ENCODE data around the gene KCNQ1. TPM values are rescaled to one million over a fixed set of nuclear protein-coding genes. Genes with fewer than 3 reads are reported as not detected.

KCNQ1 gene
- total and polyA plus RNA-seq, 7 donors: 1.1 to 25.2 (median 3.8) TPM

GRCh38 chr11:2694995-2695939 lies 250.5 kb downstream of the KCNQ1 start:
- intact Hi-C loops (cut with DNase I): no loop called here
- DNase-seq: peak; percentile 28
- Histone ChIP-seq H3K4me1 (peaks cover 0 to 68% (median 28%) of the 10 kb centered on the region in 4 donors), H3K27me3 (no peaks in the 10 kb centered on the region), H3K9me3 (no peaks in the 10 kb centered on the region), H3K4me3 (no peak overlapping the region), H3K36me3 (no peaks in the 10 kb centered on the region), H3K27ac (no peak overlapping the region)
- TF ChIP-seq EP300 (IDR thresholded peaks at IDR 0.05) (no peak), CTCF (IDR thresholded peaks at IDR 0.05) (no peak), POLR2A (IDR thresholded peaks at IDR 0.05) (no peak), POLR2AphosphoS5 (IDR thresholded peaks at IDR 0.05) (no peak)
- WGBS, 2 donors: 67 to 81% methylated on average over 9 of the region's 9 CpGs

GRCh38 chr11:2696455-2696854 lies 251.6 kb downstream of the KCNQ1 start:
- TF ChIP-seq POLR2A (IDR thresholded peaks at IDR 0.05) (no peak), CTCF (IDR thresholded peaks at IDR 0.05) (no peak), EP300 (IDR thresholded peaks at IDR 0.05) (no peak), POLR2AphosphoS5 (IDR thresholded peaks at IDR 0.05) (no peak)
- WGBS, 2 donors: 91% methylated on average over 5 of the region's 5 CpGs
- Histone ChIP-seq H3K36me3 (no peaks in the 10 kb centered on the region), H3K9me3 (no peaks in the 10 kb centered on the region), H3K4me3 (no peak overlapping the region), H3K4me1 (peaks cover 0 to 62% (median 24%) of the 10 kb centered on the region in 4 donors), H3K27me3 (no peaks in the 10 kb centered on the region), H3K27ac (no peak overlapping the region)
- no peak for DNase-seq
- intact Hi-C loops (cut with DNase I): no loop called here

- Histone ChIP-seq H3K4me3 (peak overlapping the region in 3 of 4 donors; percentile 60 to 75 (median 72)), H3K27me3 (no peaks in the 10 kb centered on the region), H3K4me1 (peaks cover 0 to 48% (median 20%) of the 10 kb centered on the region in 4 donors), H3K27ac (peak overlapping the region in 1 of 4 donors; percentile 91), H3K36me3 (no peaks in the 10 kb centered on the region), H3K9me3 (no peaks in the 10 kb centered on the region)
- DNase-seq: no peak
- TF ChIP-seq CTCF (IDR thresholded peaks at IDR 0.05): no peak
- no peak for TF ChIP-seq POLR2A (IDR thresholded peaks at IDR 0.05)
- no peak for TF ChIP-seq POLR2AphosphoS5 (IDR thresholded peaks at IDR 0.05)
- no peak for TF ChIP-seq EP300 (IDR thresholded peaks at IDR 0.05)
- intact Hi-C loops (cut with DNase I): loop anchor here (2.0 kb wide), 1 partner anchor 129 kb away; no protein-coding TSS in a partner anchor
- WGBS, 2 donors: 41 to 48% methylated on average over 1 of the region's 1 CpG
Observed at GRCh38 chr11:2697866-2698265, 253.1 kb downstream of the KCNQ1 start.

GRCh38 chr11:2698386-2699184 lies 253.8 kb downstream of the KCNQ1 start:
- H3K27ac ChIP-seq: peak overlapping the region; percentile 82 to 95 (median 92)

More at GRCh38 chr11:2698386-2699184, 253.8 kb downstream of the KCNQ1 start:
- intact Hi-C loops (cut with DNase I): loop anchor here (2.0 kb wide), 1 partner anchor 128 kb away; no protein-coding TSS in a partner anchor
- no peaks in the 10 kb centered on the region for H3K36me3 ChIP-seq
- peak overlapping the region; percentile 60 to 75 (median 70) for H3K4me3 ChIP-seq
- DNase-seq: peak; percentile 69
- H3K27me3 ChIP-seq: no peaks in the 10 kb centered on the region
- TF ChIP-seq EP300 (IDR thresholded peaks at IDR 0.05) (no peak), POLR2A (IDR thresholded peaks at IDR 0.05) (no peak), CTCF (IDR thresholded peaks at IDR 0.05) (no peak), POLR2AphosphoS5 (IDR thresholded peaks at IDR 0.05) (peak in 1 of 4 donors; percentile 11)
- 60 to 74% methylated on average over 20 of the region's 20 CpGs for WGBS, 2 donors
- H3K9me3 ChIP-seq: no peaks in the 10 kb centered on the region
- H3K4me1 ChIP-seq: peaks cover 0 to 41% (median 14%) of the 10 kb centered on the region in 4 donors

All from sigmoid colon (tissue), 7 donors.